Epithelial cell of proximal tubule (primary cell): ENCODE data around the gene NCLN. TPM values are rescaled to one million over a fixed set of nuclear protein-coding genes. Genes with fewer than 3 reads are reported as not detected.
"Not testable (repeated sequence)": the region's sequence is repeated elsewhere in the genome, so short reads cannot be mapped to it uniquely, and the experiment has no call there.

ENCODE experiments used
- DNase-seq: peaks from one replicate; pipeline ENCODE4 v3.0.0-alpha.2; 2011; ENCODE audit warnings: low read depth
- H3K4me3 ChIP-seq: 2 replicates; pipeline ENCODE4 v1.5.1; 2011; ENCODE audit warnings: low read depth, mild to moderate bottlenecking, low read length
- CTCF ChIP-seq: conservative IDR thresholded peaks from 2 replicates; pipeline ENCODE4 v1.5.1; 2012; ENCODE audit warnings: low read depth, mild to moderate bottlenecking, low read length
- total RNA-seq: library from RNA; depleted of rRNA; stranded (reverse); fragments of >200 nt; gene quantifications from 2 replicates; pipeline ENCODE4 v1.2.3, GENCODE V29; 2015

NCLN gene
- total RNA-seq, 1 donor from 2014 or later: 59.7 TPM

DNA sequence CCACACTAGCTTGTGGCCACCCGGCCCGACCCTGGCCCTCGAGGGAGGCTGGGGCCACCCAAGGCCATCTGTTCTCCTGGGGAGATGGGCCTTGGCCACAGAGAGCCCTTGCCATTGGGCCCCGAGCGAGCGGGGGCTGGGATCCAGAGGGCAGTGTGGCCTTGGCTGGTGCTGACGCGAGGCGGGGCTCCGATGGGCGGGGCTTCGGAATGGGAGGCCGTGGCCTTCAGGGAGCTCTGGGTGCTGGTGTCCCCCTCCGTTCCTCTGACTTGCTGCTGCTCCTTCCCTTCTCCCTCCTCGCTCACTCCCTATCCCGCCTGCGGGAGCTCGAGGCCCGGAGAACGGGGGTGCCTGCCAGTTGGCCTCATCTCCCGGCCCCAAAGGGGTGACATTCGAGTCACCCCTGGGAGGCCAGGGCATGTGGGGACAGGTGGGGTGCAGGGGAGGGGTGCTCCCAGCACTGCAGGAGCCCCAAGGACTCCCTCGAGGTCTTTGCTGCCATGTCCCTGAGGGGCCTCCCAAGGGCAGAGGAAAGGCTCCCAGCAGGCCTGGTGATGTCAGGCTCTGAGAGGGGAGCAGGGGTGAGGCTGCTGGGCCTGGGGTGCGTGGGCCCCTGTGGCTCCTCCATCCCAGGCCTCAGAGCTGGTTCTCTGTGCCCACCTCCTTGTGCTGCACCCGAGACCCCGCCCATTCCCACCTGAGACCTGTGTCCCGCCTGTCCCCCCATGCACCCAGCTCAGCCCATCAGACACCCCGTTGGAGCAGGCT is 4.2 kb downstream of the NCLN start:
- DNase-seq: no peak
- TF ChIP-seq CTCF: no peak
- no peak overlapping the region for H3K4me3 ChIP-seq

GRCh38 chr19:3190470-3190770 is 4.7 kb downstream of the NCLN start:
- no peak for TF ChIP-seq CTCF
- no peak overlapping the region for H3K4me3 ChIP-seq
- no peak for DNase-seq

DNA sequence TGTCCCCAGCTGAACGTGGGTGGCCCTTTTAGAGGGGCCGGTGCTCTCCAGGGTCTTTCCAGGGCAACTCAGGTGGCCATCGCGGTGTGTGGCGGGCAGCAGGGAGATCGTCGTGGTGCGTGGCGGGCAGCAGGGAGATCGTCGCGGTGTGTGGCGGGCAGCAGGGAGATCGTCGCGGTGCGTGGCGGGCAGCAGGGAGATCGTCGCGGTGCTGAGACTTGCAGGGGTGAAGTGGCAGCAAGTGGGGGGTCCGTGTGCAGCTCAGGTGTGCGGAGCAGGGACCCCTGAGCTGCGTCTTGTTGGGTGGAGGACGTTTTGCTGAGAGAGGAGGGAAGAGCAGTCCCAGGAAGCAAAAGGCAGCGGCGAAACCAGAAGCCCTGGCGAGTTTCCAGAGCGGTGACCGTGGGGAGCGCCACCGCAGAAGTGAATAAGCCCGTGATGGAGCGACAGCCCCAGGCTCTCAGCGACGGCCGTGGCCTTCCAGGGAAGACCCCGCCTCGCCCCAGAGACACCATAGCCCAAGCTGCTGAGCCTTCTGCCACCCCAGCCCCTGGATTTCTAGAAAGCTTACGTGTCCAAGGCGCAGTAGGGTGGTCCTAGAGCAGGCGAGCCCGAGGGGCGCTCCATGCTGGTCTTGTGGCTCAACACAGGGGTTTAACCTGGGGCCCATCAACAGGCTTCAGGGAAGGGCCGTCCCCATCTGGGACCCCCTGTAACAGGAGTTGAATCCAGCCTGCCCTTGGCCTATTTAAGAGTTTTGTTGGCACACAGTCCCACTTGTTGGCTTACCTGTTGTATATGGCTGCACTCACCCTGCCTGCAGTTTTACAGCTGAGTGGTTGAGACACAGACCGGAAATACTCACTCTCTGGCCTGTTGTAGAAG is 5.4 kb downstream of the NCLN start:
- DNase-seq: no peak

GRCh38 chr19:3191806-3192104 is 6.0 kb downstream of the NCLN start:
- not testable (repeated sequence) for H3K4me3 ChIP-seq, DNase-seq

More for the DNA sequence above, 5.4 kb downstream of the NCLN start:
- no peak for TF ChIP-seq CTCF
- H3K4me3 ChIP-seq: no peak overlapping the region

GRCh38 chr19:3192228-3192635 is 6.5 kb downstream of the NCLN start:
- no peak for TF ChIP-seq CTCF
- DNase-seq: no peak
- H3K4me3 ChIP-seq: no peak overlapping the region

DNA sequence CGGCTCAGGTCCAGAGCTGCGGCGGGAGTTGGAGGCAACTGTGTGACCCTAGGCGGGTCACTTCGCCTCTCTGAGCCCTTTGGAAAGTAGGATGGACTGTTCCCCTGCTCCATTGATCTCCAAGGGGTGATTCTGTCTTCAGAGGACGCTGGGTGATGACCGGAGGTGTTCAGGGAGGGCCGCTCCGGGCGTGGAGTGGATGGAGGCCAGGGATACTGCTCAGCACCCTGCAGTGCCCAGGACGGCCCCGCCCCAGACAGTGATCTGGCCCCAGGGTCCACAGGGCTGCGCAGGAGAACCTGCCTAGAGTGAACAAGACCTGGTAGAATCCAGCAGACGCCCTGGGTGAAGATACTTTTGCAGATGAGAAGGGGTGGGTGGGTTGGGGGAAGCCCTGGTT is 7.0 kb downstream of the NCLN start:
- no peak overlapping the region for H3K4me3 ChIP-seq
- DNase-seq: no peak
- no peak for TF ChIP-seq CTCF

- no peak overlapping the region for H3K4me3 ChIP-seq
- TF ChIP-seq CTCF: no peak
- DNase-seq: no peak
Measured at GRCh38 chr19:3193256-3194105, 7.8 kb downstream of the NCLN start.
